Type B pancreatic cell (in vitro differentiated cells): Measurements from ENCODE around the gene ZNF775. TPM values are rescaled to one million over a fixed set of nuclear protein-coding genes. Genes with fewer than 3 reads are reported as not detected.

ENCODE experiments used
- DNase-seq: peaks from one replicate; pipeline ENCODE4 v3.0.0; 2021; ENCODE audit warnings: mixed read lengths; ENCODE audit not compliant: unreplicated experiment; ENCODE audit errors: extremely low spot score
- H3K27ac Mint-ChIP-seq: 2 replicates; pipeline ENCODE4 v1.8.0; 2021; ENCODE audit warnings: mild to moderate bottlenecking, mixed read lengths
- H3K27me3 Mint-ChIP-seq: 2 replicates; pipeline ENCODE4 v1.8.0; 2021; ENCODE audit warnings: mixed read lengths
- H3K36me3 Mint-ChIP-seq: 2 replicates; pipeline ENCODE4 v1.8.0; 2021; ENCODE audit warnings: mixed read lengths
- H3K4me1 Mint-ChIP-seq: one replicate; pipeline ENCODE4 v1.8.0; 2021; ENCODE audit warnings: mixed read lengths; ENCODE audit not compliant: unreplicated experiment
- H3K4me3 Mint-ChIP-seq: 2 replicates; pipeline ENCODE4 v1.8.0; 2021; ENCODE audit warnings: mild to moderate bottlenecking, mixed read lengths
- H3K9me3 Mint-ChIP-seq: 2 replicates; pipeline ENCODE4 v1.8.0; 2021; ENCODE audit warnings: mixed read lengths
- CTCF ChIP-seq: fragments of 200-600 bp; sonication (generic); conservative IDR thresholded peaks from 2 replicates; pipeline ENCODE4 v1.5.0; 2021; ENCODE audit warnings: antibody characterized with exemption, mild to moderate bottlenecking
- total RNA-seq: library from RNA; stranded (reverse); gene quantifications from 2 replicates; pipeline ENCODE4 v1.2.1, GENCODE V29; 2021; ENCODE audit warnings: low replicate concordance

The ZNF775 gene
- total RNA-seq, 1 donor from 2014 or later = 12.3 TPM

- Mint-ChIP-seq H3K9me3 (no peaks in the 10 kb centered on the region), H3K36me3 (peaks cover under 1% of the 10 kb centered on the region), H3K4me3 (no peak overlapping the region), H3K27ac (no peak overlapping the region), H3K27me3 (no peaks in the 10 kb centered on the region), H3K4me1 (peaks cover 18% of the 10 kb centered on the region)
- no peak for DNase-seq
- no peak for TF ChIP-seq CTCF
Observed at GRCh38 chr7:150334108-150334507, 45.0 kb upstream of the ZNF775 start.

- no peak for DNase-seq
- no peaks in the 10 kb centered on the region for H3K27me3 Mint-ChIP-seq
- H3K4me3 Mint-ChIP-seq = no peak overlapping the region
- no peak for TF ChIP-seq CTCF
- H3K9me3 Mint-ChIP-seq = no peaks in the 10 kb centered on the region
- H3K36me3 Mint-ChIP-seq = no peaks in the 10 kb centered on the region
- H3K4me1 Mint-ChIP-seq = peaks cover 25% of the 10 kb centered on the region
- H3K27ac Mint-ChIP-seq = no peak overlapping the region
Observed at GRCh38 chr7:150335108-150335773, 43.9 kb upstream of the ZNF775 start.

- DNase-seq = no peak
- Mint-ChIP-seq H3K27ac (no peak overlapping the region), H3K36me3 (no peaks in the 10 kb centered on the region), H3K4me1 (peaks cover 25% of the 10 kb centered on the region), H3K9me3 (no peaks in the 10 kb centered on the region), H3K4me3 (no peak overlapping the region), H3K27me3 (no peaks in the 10 kb centered on the region)
- TF ChIP-seq CTCF = no peak
Observed at GRCh38 chr7:150335774-150336112, 43.4 kb upstream of the ZNF775 start.

GRCh38 chr7:150336746-150337145 is 42.4 kb upstream of the ZNF775 start:
- H3K4me3 Mint-ChIP-seq = no peak overlapping the region
- no peak for TF ChIP-seq CTCF
- H3K9me3 Mint-ChIP-seq = no peaks in the 10 kb centered on the region
- H3K27me3 Mint-ChIP-seq = peaks cover 2% of the 10 kb centered on the region
- no peaks in the 10 kb centered on the region for H3K36me3 Mint-ChIP-seq
- no peak for DNase-seq
- peaks cover 29% of the 10 kb centered on the region for H3K4me1 Mint-ChIP-seq
- no peak overlapping the region for H3K27ac Mint-ChIP-seq

GRCh38 chr7:150337179-150337578 is 42.0 kb upstream of the ZNF775 start:
- Mint-ChIP-seq H3K27ac (no peak overlapping the region), H3K4me1 (peaks cover 33% of the 10 kb centered on the region)

More at GRCh38 chr7:150337179-150337578, 42.0 kb upstream of the ZNF775 start:
- no peak for TF ChIP-seq CTCF
- H3K27me3 Mint-ChIP-seq = peaks cover 7% of the 10 kb centered on the region
- H3K4me3 Mint-ChIP-seq = no peak overlapping the region
- no peaks in the 10 kb centered on the region for H3K36me3 Mint-ChIP-seq
- no peak for DNase-seq
- no peaks in the 10 kb centered on the region for H3K9me3 Mint-ChIP-seq
